HFF-Myc (cell line): ENCODE measurements around the gene TBC1D32.

Source experiments
- DNase-seq: peaks from one replicate; pipeline ENCODE4 v3.0.0-alpha.2; 2011; ENCODE audit warnings: low read depth; ENCODE audit errors: extremely low read depth
- H3K4me3 ChIP-seq: replicated peaks from 2 replicates; pipeline ENCODE4 v1.5.1; 2011; ENCODE audit warnings: low read depth, mild to moderate bottlenecking, control low read depth, low read length
- CTCF ChIP-seq: IDR thresholded peaks from 2 replicates; pipeline ENCODE4 v1.5.1; 2012; ENCODE audit warnings: mild to moderate bottlenecking, low read depth, low read length, control low read depth; ENCODE audit errors: missing control alignments

TBC1D32 gene

GRCh38 chr6:121157906-121158305, 176.4 kb downstream of the TBC1D32 start:
- no peak for TF ChIP-seq CTCF
- DNase-seq: no peak

GRCh38 chr6:121143476-121143875, 190.8 kb downstream of the TBC1D32 start:
- no peak for DNase-seq
- TF ChIP-seq CTCF: no peak
- H3K4me3 ChIP-seq: no peak overlapping the region

More at GRCh38 chr6:121157906-121158305, 176.4 kb downstream of the TBC1D32 start:
- no peak overlapping the region for H3K4me3 ChIP-seq

- no peak for DNase-seq
- no peak overlapping the region for H3K4me3 ChIP-seq
- no peak for TF ChIP-seq CTCF
Observed at GRCh38 chr6:121142093-121142492, 192.2 kb downstream of the TBC1D32 start.

GRCh38 chr6:121135425-121135824, 198.9 kb downstream of the TBC1D32 start:
- no peak overlapping the region for H3K4me3 ChIP-seq
- no peak for DNase-seq
- no peak for TF ChIP-seq CTCF

GRCh38 chr6:121134922-121135321, 199.4 kb downstream of the TBC1D32 start:
- no peak overlapping the region for H3K4me3 ChIP-seq
- DNase-seq: no peak
- TF ChIP-seq CTCF: no peak

GRCh38 chr6:121124600-121124999, 209.7 kb downstream of the TBC1D32 start:
- H3K4me3 ChIP-seq: no peak overlapping the region
- DNase-seq: no peak
- no peak for TF ChIP-seq CTCF

- no peak for TF ChIP-seq CTCF
- no peak overlapping the region for H3K4me3 ChIP-seq
- DNase-seq: no peak
Observed at GRCh38 chr6:121112356-121112755, 221.9 kb downstream of the TBC1D32 start.
